ENCODE data around the gene C2CD2.
"Not testable (repeated sequence)": the region's sequence is repeated elsewhere in the genome, so short reads cannot be mapped to it uniquely, and the experiment has no call there.

DNA sequence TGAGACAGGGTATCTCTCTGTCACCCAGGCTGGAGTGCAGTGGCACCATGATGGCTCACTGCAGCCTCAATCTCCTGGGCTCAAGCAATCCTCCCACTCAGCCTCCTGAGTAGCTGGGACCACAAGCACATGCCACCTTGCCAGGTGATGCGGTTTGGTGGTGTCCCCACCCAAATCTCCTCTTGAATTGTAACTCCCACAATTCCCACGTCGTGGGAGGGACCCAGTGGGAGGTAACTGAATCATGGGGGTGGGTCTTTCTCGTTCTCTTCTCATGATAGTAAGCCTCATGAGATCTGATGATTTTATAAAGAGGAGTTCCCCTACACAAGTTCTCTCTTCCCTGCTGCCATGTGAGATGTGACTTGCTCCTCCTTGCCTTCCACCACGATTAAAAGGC lies 40.8 kb upstream of the C2CD2 start:
- not testable (repeated sequence) for TF ChIP-seq CTCF (conservative IDR thresholded peaks at IDR 0.05; ENCODE audit: low read length); EZH2phosphoT487 (IDR thresholded peaks at IDR 0.05; ENCODE audit: borderline replicate concordance)
